Islet of Langerhans (tissue), 1 donor: ENCODE results near the gene SNX24.

Experiments
- FAIRE-seq: peaks from one replicate; lab custom pipeline; 2011; peaks lifted over from hg19 to GRCh38; lab: Jason Lieb, UNC

Gene SNX24

DNA sequence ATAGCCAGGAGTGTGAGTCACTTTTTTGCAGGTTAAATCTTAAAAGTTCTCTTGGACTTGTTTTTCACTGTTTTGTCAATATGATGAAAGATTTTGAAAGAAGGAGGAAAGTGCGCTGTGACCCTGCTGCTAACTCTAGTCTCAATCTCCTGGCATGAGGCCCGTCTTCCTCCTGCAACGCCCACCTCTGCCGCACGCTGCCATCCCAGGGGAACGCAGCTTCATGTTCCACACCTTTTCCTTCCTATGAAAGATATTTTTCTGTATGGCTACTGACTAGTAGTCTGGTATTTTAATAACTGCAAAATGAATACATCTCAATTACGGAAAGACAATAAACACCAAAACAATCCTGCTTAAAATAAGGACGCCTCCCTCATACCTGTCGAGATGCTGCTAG, 182.8 kb downstream of the SNX24 start:
- FAIRE-seq, result no peak

DNA sequence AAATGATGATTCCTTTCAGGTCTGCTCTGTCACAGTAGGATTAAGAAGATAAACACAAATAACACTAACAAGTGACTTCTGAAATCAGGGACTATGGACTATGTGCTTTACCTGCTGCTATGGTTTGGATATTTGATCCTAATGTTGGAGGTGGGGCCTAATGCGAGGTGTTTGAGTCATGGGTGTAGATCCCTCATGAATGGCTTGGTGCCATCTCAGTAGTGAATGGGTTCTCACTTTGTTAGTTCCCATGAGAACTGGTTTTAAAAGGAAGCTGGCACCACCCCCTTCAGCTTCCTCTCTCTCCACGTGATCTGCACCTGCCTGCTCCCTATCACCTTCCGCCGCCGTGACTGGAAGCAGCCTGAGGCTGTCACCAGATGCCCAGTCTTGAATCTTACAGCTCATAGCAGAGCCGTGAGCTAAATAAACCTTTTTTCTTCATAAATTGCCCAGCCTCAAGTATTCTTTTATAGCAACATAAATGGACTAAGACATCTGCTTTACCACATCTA, 187.8 kb downstream of the SNX24 start:
- no peak for FAIRE-seq

DNA sequence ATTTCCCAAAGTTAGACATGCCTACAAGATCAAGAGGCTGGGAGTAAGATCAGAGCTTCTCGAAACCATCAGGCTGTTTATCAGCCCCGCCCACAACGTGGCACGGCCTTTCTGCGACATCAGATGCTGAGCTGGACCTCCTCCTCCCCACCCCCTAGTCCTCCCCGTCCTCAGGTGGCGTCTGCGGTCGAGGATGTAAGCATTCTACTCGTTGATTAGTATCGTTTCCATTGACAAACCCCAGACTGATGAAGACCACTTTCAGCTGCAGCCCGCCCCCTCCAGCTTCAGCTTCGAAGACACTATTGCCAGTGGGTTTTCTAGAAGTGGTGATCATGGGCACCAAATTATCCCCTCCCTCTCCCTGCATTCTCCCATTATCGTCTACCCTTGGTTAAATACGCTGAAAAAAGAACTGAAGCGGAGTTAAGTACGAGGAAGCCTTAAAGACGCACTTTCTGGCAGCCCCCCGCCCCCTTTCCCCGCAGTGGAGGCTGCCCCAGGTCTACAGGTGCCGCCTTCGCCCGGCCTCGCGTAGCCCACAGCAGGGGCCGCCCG, 190.0 kb downstream of the SNX24 start:
- FAIRE-seq, result no peak

DNA sequence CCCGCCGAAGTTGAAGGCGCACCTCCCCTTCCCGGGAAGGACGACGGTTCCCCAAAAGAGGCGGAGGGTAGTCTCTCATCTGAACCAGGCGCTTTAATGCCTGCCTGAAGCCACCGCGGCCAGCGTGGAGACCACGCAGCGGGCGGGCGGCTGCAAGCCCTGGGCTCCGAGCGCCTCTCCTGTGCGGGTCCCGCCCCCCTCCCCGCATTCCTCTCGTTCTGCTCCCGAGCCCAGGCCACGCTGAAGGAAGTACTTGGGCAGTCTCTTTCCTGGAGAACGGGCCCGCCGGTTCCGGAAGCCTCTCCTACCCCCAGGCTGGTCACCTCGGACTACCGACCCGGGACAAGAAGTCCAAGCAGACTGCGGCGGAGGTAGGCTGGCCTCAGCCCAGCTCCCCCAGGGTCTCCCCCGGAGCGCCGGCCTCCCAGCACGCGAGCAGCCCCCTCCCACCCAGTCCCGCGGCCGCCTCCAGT, 190.5 kb downstream of the SNX24 start:
- FAIRE-seq, result no peak

DNA sequence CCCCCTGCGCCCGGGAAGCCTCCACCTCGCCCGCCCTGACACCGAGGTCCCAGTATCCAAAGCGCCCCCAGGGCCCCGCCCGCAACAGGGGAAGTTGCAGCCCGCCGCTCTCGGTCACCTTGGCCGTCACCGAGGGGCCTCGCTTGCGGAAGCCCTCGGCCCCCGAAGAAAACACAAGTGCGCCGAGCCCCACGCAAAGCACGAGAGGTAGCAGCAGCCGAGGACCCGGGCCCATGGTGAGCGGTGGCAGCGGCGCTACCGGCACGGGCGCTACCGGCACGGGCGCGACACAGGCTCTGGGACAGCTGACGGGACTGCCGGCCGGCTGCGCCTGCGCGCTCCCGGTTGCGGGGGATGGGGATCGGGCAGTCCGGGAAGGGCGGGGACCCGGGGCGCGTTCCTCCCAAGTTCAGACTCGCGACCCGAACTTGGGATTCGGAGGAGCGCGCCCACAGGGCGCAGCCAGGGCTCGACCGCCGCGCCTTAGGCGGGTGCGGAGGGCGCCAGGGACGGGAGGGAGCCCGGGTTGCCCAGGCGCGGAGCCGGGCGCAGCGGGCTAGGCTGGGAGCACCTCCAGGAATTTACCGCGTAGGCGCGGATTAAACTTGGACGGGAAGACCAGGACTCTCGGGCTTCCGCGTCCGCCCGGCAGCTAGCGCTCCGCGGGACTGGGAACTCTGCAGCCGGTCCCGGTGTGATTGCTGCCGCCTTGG, 191.1 kb downstream of the SNX24 start, which contains the start of gene PPIC:
PPIC (minus strand) TSS at position 335 of the 713 bp plus-strand sequence; CDS start at position 235, 100 bp downstream.
- FAIRE-seq, result no peak

DNA sequence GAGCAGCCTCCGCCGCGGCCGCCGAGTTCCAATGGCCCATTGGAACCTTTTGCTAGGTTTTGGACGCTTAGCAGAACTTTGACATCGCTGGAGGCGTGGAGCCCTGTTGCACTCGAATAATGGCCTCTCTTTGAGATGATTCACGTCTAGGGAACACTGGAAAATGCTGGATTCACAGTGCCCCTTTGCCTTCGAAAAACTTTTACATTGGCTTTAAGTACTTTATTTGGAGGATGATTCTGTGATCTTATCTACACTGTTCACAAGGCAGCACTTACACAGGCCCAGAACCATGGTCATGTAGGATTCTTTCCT, 191.6 kb downstream of the SNX24 start:
- FAIRE-seq, result no peak

DNA sequence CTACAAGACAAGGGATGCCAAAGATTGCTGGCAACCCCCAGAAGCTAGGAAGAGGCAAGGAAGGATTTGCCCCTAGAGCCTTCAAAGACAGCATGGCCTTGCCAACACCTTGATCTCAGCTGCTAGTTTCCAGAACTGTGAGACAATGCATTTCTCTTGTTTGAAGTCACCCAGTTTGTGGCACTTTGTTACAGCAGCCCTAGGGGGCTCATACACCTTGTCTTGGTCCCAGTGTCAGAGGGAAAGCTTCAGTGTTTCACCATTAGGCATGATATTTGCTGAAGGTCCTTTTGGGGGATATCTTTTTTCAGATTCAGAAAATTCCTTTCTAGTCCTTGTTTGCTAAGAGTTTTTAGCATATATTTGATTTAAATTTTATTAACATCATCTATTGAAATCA, 194.3 kb downstream of the SNX24 start:
- FAIRE-seq, result no peak

DNA sequence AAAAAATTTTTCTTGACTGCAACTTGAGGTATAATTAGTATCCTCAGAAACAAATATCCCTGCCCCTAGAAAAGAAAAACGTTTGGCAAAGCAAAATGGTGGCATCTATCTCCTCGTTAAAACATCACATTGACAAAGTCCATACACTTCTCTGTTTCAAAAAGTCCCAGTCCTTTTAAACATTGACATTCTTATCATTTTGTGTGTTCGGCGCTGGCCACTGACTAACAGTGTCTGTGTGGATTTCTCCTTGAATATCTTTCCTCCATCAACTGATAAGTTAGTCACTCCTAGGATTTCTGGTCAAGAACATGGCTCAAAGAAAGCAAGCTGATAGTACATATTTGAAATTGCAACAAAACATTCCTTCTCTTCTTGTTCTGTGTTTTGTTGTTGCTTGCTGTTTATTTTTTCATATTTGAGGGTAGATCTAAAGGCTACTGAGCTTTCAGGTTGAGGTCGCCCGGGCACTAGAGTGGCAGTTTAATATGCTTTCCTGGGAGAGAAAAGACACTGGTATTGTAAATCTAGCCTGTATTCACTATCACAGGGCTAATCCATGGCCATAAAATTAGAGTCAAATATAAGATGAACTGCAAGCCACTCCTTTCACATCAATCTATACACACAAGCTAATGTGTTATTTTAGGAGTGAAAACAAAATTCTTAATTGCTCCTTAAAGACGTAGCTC, 199.7 kb downstream of the SNX24 start:
- no peak for FAIRE-seq

DNA sequence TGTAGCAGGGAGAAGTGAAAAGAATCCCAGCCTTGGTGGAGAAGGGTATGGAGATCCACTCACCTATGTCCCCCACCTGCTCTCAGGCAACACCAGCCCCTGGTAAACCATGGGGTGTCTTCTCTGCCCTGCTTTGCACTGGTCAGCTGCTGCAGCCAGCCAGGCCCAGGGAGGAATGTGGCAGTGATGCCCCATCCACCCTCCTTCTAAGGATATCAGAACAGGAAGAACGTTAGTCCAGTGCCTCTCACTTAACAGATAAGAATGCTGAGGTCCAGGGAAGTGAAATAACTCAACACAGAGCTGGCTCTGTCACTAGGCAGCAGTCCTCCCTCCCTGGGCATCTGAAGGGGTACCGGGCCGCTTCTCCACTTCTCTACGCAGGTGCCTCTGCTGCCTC, 200.8 kb downstream of the SNX24 start:
- no peak for FAIRE-seq

DNA sequence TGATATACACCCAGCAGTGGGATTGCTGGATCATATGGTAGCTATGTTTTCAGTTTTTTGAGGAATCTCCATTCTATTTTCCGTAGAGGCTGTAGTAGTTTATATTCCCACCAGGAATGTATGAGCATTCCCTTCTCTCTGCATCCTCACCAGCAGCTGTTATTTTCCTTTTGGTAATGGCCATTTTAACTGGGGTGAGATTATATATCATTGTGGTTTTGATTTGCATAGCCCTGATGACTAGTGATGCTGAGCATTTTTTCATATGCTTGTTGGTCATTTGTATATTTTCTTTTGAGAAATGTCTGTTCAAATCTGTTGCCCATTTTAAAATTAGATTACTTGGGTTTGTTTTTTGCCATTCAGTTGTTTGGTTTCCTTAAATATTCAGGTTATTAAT, 202.3 kb downstream of the SNX24 start:
- no peak for FAIRE-seq

DNA sequence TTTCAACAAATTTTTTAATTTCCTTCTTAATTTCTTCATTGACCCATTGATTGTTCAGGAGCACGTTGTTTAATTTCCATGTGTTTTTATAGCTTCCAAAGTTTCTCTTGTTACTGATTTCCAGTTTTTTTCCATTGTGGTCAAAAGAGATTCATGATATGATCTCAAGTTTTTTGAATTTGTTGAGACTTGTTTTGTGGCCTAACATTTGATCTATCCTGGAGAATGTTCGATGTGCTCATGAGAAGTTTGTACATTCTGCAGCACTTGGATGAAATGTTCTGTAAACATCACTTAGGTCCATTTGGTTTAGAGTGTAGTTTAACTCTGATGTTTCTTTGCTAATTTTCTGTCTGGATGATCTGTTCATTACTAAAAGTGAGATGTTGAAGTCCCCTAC, 205.8 kb downstream of the SNX24 start:
- no peak for FAIRE-seq
